HG03432 (cell line): Measurements from ENCODE around the gene SH2D1B.

Experiments
- ATAC-seq: cut with Tn5 transposase; IDR thresholded peaks from one replicate; pipeline ENCODE4 v1.9.1; 2021; ENCODE audit warnings: mild to moderate bottlenecking, moderate library complexity; ENCODE audit not compliant: unreplicated experiment

SH2D1B gene

DNA sequence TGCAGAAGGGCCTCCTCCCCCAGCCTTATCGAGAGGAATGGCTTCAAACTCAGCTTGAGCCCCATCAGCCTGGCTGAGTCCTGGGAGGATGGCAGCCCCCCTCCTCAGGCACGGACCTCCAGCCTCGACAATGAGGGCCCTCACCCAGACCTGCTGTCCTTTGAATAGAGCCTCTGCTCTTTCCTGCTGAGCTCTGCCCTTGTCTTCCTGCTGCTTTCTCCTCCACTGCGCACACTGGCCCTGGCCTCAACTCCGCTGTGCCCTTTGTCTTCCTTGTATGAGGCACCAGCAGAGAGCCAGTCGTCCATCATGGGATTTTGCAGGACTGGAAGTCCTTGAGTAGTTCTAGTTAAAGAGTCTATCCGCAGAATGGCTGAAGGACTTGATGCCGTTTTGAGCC lies 28.4 kb downstream of the SH2D1B start:
- no peak for ATAC-seq

DNA sequence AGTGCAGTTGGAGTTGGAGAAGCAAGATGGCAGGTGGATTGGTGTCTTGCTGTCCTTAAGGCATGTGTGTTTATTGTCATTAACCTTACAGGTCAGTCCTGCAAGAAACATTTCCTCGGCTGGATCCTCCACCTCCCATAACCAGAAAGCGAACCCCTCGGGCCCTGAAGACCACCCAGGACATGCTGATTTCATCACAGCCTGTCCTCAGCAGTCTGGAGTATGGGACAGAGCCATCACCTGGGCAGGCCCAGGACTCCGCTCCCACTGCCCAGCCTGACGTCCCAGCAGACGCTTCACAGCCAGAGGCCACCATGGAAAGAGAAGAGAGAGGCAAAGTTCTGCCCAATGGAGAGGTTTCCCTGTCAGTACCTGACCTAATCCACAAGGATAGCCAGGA lies 28.8 kb downstream of the SH2D1B start:
- no peak for ATAC-seq

DNA sequence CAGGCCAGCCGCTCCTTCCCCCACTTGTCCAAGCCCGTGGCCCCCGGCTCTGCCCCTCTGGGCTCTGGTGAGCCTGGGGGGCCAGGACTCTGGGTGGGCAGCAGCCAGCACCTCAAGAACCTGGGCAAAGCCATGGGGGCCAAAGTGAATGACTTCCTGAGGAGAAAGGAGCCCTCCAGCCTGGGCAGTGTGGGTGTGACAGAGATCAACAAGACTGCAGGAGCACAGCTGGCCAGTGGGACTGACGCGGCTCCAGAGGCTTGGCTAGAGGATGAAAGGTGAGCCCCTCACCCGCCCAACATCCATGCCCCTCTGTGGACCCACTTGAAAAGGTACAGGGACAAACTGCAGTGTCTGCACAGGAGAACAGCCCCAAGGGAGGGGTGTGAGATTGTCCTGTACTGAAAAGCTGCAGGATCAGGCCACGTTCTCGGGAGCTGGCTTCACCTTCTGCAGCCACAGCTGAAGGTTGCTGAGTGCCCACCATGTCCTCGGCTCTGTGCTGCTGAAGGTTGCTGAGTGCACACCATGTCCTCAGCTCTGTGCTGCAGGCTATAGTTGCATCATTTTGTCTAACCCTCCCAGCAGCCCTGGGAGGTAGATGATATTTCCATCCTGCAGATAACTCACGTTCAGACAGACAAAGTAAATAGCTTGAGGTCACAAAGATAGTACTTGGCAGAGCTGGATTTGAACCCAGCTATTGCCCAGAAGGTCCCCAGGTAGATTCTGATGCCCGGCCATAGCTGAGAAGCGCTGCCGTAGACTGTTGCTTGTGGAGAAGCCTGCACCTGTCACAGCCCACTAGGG lies 29.8 kb downstream of the SH2D1B start:
- ATAC-seq, result no peak

DNA sequence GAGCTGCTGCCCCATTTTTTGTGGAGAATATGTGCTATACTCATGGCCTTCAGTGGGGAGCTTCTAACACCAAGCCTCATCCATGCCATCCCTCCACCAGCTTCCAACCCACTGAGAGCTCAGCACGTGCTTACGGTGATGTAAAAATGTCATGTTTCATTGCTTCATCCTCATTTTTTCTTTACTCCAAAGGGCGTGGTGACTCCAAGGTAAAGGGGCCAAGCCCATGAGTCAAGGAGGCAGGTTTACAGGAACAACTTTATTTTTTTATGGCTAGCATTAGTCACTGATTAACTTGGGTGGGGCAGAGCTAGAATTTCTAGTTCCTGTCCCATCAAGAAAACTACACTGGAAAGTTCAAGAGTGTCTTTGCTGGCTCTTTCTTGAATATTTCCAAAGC lies 30.6 kb downstream of the SH2D1B start, which contains the start of gene C1orf226:
TSS of gene C1orf226 (plus strand) at position 346 of the 400 bp plus-strand sequence. CDS start 174 bp downstream, outside the sequence.
- no peak for ATAC-seq

DNA sequence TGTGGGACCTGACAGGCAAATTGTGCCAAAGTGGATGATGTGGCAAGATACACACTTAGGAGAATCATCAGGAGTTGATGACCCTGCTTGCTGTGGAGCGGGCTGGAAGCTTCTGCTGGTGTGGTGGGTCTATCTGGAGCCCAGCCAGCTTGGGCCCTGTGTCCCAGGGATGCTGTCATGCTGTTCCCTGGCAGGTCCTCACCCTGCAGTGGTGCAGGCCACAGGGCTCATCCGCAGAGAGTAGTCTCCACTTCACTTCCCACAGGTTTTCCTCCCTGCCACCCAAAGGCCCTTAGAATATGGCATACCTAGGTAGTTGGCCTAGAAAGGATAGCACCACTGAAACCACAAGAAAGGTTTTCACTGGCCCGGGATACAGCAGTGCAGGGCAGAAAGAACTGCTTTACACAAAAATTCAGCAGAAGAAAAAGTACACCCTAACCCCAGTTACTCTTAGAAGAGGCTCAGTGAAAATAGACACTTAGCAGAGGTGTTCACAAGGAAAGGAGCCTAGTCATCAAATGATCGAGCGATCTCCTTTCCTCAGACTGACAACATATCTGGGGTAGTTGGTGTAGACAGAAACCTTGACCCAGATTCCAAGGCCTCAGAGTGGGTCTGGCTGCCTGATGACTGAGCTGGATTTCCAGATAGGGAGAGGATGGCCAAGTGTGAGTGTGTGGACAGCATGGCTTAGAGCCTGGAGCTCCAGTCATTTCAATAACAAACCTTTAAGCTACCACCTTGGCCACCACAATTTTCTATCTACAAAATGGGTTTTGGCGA lies 31.7 kb downstream of the SH2D1B start:
- no peak for ATAC-seq

DNA sequence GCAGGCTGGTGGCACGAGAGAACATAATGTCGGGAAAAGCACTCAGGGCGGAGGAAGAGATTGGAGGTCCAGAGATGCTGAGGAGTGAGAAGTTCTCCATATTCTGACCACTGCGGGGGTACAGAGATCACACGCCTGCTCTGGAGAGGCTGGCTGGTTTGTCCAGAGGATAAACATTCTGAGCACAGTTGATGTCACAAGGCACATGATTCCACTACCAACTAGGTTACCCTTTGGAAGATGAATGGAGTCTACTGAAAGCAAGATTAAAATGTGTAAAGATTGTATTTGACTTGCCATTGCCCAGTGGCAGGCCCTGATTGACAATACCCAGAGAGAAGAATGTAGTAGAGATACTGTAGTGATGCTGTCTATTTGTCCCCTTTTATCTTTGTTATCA lies 35.2 kb downstream of the SH2D1B start, which contains the start of gene SPATA46:
TSS of gene SPATA46 (minus strand) at position 164 of the 400 bp plus-strand sequence. CDS start at position 100, 64 bp downstream.
- no peak for ATAC-seq

DNA sequence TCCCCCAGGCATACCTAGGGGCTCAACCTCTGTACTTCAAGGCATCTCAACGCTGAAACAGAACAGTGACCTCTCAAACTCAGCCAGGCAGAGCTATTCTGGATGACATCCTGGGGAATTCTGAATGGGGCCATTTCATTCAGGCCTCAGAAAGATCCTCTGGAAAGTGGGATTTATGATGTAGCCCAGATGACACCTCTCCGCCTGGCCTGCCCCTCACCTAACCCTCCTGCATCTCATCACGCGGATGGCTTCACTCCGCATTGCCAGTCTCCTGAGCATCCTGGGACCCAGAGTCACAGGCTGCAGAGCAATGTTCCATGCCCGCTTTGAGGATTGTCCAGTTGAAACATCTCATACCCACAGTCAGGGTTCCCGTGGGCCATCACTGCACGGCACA lies 36.5 kb downstream of the SH2D1B start:
- ATAC-seq, result no peak

DNA sequence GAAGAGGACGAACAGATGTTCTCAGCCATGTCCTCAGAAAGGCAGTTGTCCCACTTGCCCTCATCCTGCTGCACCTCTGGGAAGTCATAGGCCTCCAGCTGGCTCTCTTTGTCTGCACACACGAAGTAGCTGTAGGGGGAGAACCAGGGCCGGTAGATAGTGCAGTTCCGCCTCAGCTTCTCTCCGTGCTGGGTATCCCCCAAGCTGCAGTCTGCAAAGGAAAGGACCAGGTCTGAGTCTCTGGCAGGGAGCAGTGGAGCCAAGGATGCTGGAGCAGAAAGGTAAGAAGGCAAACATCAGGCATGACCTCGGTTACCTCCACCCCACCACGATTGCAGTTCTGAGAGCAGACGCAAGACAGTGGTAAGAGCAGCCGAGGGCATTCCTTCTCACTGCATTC lies 37.5 kb downstream of the SH2D1B start:
- no peak for ATAC-seq

DNA sequence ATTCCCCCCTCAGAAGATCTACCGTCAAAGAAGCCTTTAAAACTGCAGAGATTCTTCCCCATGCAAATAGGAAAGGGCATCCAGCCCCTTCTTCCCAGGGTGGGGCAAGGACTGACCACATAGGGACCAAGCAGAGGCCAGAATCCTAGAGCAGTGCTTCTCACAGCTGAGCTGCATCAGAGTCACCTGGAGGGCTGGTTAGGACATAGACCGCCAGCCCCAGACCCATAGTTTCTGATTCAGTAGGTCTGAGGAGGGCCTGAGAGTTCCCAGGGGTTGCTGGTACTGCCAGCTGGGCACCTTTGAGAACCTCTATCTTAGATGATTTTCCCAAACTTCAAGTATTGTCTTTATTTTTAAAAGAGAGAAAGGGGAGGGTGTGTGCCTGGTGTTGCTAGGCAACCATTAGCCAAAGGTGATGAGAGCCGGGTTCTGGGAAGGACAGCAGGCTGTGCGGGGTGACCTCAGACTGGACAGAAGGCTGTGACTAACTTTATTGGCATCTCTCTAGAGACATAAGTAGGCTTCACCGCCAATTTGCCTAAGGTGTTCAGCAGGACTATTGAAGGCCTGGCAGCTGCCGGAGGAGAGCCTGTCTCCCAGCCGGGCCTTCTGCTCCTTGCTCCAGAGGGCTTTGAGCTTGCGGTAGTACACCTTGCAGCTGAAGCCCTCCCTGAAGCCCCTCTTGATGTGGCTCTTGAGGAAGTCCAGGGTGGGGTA lies 38.2 kb downstream of the SH2D1B start:
- ATAC-seq, result no peak

DNA sequence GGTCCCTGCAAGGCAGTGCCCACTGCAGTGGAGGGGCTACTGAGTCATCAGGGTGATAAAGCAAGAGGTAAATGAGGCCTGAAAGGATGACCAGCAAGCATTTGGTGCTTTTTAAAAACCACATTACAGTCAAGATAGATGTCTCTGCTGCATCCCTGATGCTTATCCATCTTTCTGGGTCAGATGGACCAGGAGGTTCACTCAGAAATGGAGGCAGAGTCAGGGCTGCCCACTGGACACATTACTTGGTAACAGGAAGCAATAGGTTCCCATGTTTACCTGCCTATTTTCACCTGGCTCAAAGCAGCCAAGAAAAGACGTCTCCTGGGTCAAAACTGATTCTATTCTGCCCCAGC lies 38.9 kb downstream of the SH2D1B start:
- no peak for ATAC-seq

DNA sequence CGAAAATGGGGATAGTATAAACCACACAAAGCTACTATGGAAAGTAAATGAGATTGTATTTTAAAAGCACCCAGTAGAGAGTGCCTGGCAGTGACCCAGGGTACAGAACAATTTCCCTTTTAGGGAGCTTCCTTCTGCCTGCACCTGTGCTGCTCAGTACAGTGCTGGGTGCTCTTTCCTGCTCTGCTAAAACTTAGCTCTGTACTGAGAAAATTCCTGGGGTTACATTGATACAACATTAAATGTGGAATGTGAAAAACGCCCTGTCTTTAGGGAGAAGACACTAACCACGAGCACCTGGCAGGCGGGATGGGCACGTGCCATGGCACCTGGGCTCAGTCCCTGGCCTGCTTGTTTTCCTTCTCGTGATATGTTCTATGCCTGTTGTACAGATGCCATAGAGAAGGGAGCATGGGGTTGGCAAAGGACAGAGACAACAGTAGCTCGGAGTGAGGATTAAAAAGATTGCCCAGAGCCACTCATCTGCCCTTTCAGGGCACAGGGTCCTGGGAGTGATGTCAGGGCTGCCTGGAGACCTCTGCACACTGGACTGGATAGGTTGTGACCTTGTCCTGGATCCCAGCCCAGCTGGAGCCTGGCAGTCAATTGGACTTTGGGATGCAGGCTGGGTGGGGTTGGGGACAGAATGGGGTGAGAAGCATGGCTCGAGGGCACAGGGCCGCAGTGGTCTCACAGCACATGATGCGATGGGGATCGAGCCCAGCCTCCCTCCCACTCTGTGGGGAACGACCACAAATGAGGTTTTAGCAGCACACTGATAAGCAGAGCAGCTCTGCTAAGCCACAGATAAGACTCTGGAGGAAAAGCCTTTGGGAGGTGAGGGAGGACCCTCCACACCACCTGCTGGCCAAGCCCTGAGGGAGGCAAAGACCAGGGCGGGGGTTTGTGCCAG lies 39.5 kb downstream of the SH2D1B start:
- peak; percentile 54 for ATAC-seq

DNA sequence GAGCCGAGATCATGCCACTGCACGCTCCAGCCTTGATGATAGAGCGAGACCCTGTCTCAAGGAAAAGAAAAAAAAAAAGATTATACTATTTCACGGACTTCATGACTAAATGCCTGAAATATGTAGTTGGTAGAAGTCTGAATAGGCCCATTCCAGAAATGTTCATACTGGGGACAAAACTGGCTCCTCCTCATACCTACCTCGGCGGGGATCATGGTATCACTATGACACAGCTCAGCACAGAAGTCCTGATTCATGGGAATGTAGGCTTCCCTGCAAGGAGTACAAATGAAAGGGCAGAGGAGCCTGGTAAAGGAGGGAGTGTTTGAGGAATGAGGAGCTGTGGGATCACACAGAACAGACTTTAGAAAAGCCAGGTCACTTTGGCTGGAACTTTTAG lies 40.3 kb downstream of the SH2D1B start:
- ATAC-seq, result no peak

DNA sequence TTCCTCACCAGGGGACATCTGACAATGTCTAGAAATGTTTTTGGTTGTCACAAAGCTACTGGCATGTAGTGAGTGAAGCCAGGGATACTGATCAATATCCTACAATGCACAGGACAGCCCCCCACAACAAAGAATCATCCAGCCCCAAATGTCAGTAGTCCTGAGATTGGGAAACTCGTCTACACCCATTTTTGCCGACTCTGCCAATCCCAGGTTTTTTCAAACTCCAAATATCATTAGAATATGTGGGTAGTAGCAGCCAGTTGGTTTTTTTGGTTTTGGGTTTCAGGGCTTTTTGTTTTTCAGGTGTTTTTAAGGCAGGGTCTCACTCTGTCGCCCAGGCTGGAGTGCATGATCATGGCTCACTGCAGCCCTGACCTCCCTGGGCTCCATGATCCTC lies 41.2 kb downstream of the SH2D1B start:
- ATAC-seq, result no peak

DNA sequence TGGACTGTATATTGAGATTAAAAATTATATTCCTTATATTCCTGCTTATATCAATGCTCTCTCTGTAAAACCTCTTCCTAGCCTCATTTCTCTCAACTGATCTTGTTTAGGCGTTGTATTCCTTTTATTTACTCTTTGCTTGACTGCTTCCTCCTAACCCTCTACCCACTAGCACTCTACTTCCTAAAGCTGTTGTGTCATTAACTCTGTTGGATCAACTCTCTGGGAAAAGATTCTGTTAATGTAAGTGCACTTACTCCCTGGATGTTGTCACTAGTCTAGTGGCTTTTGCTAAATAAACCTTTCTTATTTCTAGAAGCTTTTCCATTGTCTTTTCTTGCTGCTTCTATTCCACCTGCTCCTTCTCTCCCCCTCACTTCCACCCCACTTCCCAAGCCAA lies 41.8 kb downstream of the SH2D1B start:
- ATAC-seq, result no peak

DNA sequence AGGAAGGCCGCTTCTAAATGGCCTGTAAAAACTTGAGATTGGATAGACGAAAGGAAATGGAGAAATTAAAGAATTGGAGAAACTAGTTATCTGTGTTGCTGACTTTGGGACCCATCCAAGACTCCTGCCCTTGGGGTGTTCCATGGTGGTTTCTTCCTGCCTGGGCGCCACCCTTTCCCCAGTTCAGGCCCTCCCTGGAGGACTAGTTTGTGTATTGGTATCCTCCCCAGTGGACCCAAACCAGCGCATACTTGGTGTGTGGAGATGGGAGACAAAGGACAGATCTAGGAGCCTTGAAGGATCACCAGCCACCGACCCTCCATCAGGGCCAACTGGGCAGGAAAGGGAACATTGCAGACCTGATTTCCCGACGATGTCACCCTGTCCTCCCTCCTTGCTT lies 42.4 kb downstream of the SH2D1B start:
- no peak for ATAC-seq

DNA sequence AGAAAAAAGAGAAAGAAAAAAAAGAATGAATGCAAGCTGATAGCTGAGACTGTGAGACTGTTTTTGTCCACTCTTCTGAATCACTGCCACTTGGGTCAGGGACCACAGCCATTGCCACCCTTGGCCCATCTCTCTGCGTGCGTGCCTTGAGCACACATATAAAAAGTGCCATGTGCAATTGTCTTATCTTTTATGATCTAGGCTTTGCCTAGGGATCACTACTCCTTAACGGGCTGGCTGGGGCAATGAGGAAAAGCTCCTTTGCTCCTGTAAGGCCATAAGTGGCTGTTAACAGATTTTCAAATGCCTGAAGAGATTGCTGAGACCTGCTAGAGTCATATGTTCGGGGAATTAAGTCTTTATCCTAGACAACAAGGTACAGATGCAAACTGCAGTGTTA lies 43.5 kb downstream of the SH2D1B start:
- ATAC-seq, result no peak

DNA sequence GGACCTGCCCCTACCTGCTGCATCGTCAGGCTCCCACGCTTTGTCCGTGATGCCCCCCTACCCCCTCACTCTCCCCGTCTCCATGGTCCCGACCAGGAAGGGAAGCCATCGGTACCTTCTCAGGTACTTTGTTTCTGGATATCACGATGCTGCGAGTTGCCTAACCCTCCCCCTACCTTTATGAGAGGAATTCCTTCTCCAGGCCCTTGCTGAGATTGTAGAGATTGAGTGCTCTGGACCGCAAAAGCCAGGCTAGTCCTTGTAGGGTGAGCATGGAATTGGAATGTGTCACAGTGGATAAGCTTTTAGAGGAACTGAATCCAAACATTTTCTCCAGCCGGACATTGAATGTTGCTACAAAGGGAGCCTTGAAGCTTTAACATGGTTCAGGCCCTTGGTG lies 44.2 kb downstream of the SH2D1B start:
- ATAC-seq, result no peak

DNA sequence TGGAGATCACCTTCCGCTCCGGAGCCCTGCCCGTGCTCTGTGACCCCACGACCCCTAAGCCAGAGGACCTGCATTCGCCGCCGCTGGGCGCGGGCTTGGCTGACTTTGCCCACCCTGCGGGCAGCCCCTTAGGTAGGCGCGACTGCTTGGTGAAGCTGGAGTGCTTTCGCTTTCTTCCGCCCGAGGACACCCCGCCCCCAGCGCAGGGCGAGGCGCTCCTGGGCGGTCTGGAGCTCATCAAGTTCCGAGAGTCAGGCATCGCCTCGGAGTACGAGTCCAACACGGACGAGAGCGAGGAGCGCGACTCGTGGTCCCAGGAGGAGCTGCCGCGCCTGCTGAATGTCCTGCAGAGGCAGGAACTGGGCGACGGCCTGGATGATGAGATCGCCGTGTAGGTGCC lies 44.9 kb downstream of the SH2D1B start:
- ATAC-seq, result no peak

DNA sequence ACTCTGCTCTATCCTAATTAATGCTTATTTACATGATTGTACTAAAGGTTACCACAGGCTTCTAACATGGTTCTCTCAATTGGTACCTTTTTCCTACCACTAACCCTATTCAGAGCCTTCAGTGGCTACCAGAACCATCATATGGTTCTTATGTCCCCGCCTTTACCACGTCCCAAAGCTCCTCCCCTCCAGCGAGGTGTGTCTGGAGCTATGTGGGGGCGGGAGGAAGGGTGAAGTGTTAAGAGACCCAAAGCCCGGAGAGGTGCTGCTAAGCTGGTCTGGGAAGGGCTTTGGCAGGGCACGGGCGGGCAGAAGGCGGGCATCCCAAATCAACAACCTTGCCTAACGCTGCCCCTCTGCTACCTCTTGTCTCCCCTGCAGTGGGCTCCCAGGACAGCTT lies 45.3 kb downstream of the SH2D1B start:
- no peak for ATAC-seq

DNA sequence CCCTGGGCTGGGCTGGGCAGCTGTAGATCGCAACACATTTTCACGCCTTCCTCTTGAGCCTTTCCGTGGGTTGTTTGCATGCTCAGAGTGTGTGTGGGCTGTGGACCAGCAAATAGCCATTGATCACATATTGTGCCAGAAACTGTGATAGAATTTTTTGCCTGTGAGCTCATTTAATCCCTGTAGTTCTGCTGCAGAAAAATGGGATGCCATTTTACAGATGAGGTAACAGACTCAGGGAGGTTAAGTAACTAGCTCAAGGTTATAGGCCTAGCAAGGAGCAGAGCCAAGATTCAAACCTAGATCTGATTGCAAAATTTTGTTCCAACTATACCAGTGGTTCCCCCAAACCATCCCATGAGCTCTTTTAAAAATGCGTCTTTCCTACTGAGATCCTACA lies 45.8 kb downstream of the SH2D1B start:
- ATAC-seq, result no peak
